Activated T-cell treated with anti-CD3 and anti-CD28 coated beads, Interleukin-2, amount 50 U/mL, for 72 hours (primary cell): ENCODE measurements around the gene SOX8. TPM values are rescaled to one million over a fixed set of nuclear protein-coding genes. Genes with fewer than 3 reads are reported as not detected.

Source experiments
- ATAC-seq, 2 donors: fragments of 150-1000 bp; cut with Tn5 transposase; replicated peaks in 1 of 2; 2 replicates each; pipeline ENCODE4 v1.10.0; 2021; ENCODE audit warnings: moderate library complexity in 2 of 2, mild to moderate bottlenecking in 1 of 2
- DNase-seq, 2 donors: peaks; one replicate each; pipeline ENCODE4 v3.0.0; 2021 to 2022; ENCODE audit warnings: mixed read lengths in 1 of 2
- H3K27ac Mint-ChIP-seq: one replicate; pipeline ENCODE4 v1.8.0; 2022; ENCODE audit warnings: mild to moderate bottlenecking, moderate library complexity, mixed read lengths
- H3K27me3 Mint-ChIP-seq: one replicate; pipeline ENCODE4 v1.8.0; 2022; ENCODE audit warnings: low read depth, mixed read lengths
- H3K36me3 Mint-ChIP-seq, 2 donors: one replicate each; pipeline ENCODE4 v1.8.0; 2022; ENCODE audit warnings: mixed read lengths in 2 of 2, mild to moderate bottlenecking in 1 of 2; ENCODE audit not compliant: insufficient read depth in 2 of 2
- H3K4me1 Mint-ChIP-seq: one replicate; pipeline ENCODE4 v1.8.0; 2022; ENCODE audit warnings: low read depth, mixed read lengths
- H3K4me3 Mint-ChIP-seq, 2 donors: one replicate each; pipeline ENCODE4 v1.8.0; 2022; ENCODE audit warnings: mild to moderate bottlenecking in 2 of 2, mixed read lengths in 2 of 2, moderate library complexity in 2 of 2
- H3K9me3 Mint-ChIP-seq, 2 donors: one replicate each; pipeline ENCODE4 v1.8.0; 2022; ENCODE audit warnings: mixed read lengths in 2 of 2
- total RNA-seq, 2 donors: library from RNA; stranded (reverse); gene quantifications; one replicate each; pipeline ENCODE4 v1.2.3, GENCODE V29; 2022

The SOX8 gene
- 1 to 10 TPM; 1.8 to 2.1 TPM for total RNA-seq

DNA sequence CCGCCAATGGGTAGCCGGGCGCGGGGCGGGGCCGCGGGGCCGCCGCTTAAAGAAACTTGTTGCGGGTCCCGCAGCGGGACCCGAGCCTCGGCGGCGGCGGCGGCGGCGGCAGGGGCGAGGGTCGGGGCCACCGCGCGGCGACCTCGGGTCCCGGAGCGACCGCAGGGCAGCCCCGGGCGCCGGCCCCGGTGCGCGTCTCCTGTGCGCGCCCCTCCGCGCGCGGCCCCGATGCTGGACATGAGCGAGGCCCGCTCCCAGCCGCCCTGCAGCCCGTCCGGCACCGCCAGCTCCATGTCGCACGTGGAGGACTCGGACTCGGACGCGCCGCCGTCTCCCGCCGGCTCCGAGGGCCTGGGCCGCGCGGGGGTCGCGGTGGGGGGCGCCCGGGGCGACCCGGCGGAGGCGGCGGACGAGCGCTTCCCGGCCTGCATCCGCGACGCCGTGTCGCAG lies at the start of gene SOX8:
Gene SOX8, plus strand, starts transcription at position 76 of the 450 bp plus-strand sequence. Its CDS starts 153 bp downstream, at position 229.
- H3K4me1 Mint-ChIP-seq, result peaks cover 16% of the 10 kb centered on the region
- H3K27ac Mint-ChIP-seq, result peak within 1 kb of the TSS; percentile 40
- DNase-seq, result peak in 1 of 2 donors; percentile 74
- peak within 1 kb of the TSS; percentile 88 to 93 for H3K4me3 Mint-ChIP-seq
- no peaks in the 10 kb centered on the region for H3K9me3 Mint-ChIP-seq
- no peaks in the 10 kb centered on the region for H3K36me3 Mint-ChIP-seq
- ATAC-seq, result peak; percentile 2 to 14
- H3K27me3 Mint-ChIP-seq, result no peaks in the 10 kb centered on the region

GRCh38 chr16:932831-933330 lies 48.7 kb upstream of the SOX8 start:
- no peaks in the 10 kb centered on the region for H3K36me3 Mint-ChIP-seq

GRCh38 chr16:933581-933980 lies 48.0 kb upstream of the SOX8 start:
- H3K36me3 Mint-ChIP-seq, result no peaks in the 10 kb centered on the region
- H3K27me3 Mint-ChIP-seq, result no peaks in the 10 kb centered on the region
- H3K27ac Mint-ChIP-seq, result no peak overlapping the region
- ATAC-seq, result no peak
- no peak for DNase-seq
- H3K4me1 Mint-ChIP-seq, result no peaks in the 10 kb centered on the region
- no peaks in the 10 kb centered on the region for H3K9me3 Mint-ChIP-seq
- no peak overlapping the region for H3K4me3 Mint-ChIP-seq

More at GRCh38 chr16:932831-933330, 48.7 kb upstream of the SOX8 start:
- Mint-ChIP-seq H3K27ac (no peak overlapping the region), H3K4me3 (no peak overlapping the region), H3K27me3 (no peaks in the 10 kb centered on the region), H3K9me3 (no peaks in the 10 kb centered on the region), H3K4me1 (no peaks in the 10 kb centered on the region)
- no peak for DNase-seq
- ATAC-seq, result no peak

DNA sequence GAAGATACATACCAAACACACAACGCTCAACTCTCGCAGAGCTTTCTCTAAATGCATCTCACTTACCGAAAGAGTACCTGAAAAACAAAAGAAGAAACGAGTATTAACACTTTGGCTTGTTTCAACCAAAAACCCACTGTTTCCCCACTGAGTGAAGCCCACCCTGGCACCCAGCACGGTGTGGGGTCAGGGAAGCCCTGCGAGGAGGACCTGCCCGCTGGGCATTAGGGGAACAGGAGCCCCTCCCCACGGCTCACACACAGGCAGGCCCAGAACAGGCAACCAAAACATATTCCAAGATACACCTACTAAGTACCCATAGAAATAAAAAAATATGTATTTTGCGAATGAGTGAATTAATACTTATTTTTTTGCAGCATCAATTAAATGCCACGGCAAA lies 47.4 kb upstream of the SOX8 start:
- Mint-ChIP-seq H3K4me1 (no peaks in the 10 kb centered on the region), H3K27ac (no peak overlapping the region), H3K36me3 (no peaks in the 10 kb centered on the region), H3K4me3 (no peak overlapping the region), H3K27me3 (no peaks in the 10 kb centered on the region), H3K9me3 (no peaks in the 10 kb centered on the region)
- ATAC-seq (no peak), DNase-seq (no peak)

GRCh38 chr16:935684-936083 lies 45.9 kb upstream of the SOX8 start:
- no peak for ATAC-seq
- Mint-ChIP-seq H3K4me3 (no peak overlapping the region), H3K9me3 (no peaks in the 10 kb centered on the region), H3K27me3 (no peaks in the 10 kb centered on the region), H3K4me1 (no peaks in the 10 kb centered on the region), H3K27ac (no peak overlapping the region), H3K36me3 (peaks cover 0 to under 1% of the 10 kb centered on the region in 2 donors)
- no peak for DNase-seq

GRCh38 chr16:937311-937710 lies 44.3 kb upstream of the SOX8 start:
- no peak for ATAC-seq
- Mint-ChIP-seq H3K27ac (no peak overlapping the region), H3K36me3 (peaks cover 8 to 17% of the 10 kb centered on the region in 2 donors), H3K4me3 (no peak overlapping the region), H3K27me3 (no peaks in the 10 kb centered on the region), H3K4me1 (no peaks in the 10 kb centered on the region), H3K9me3 (peaks cover 2 to 9% of the 10 kb centered on the region in 2 donors)
- no peak for DNase-seq

GRCh38 chr16:937723-938122 lies 43.8 kb upstream of the SOX8 start:
- Mint-ChIP-seq H3K36me3 (peaks cover 12 to 21% of the 10 kb centered on the region in 2 donors), H3K4me3 (no peak overlapping the region), H3K27ac (no peak overlapping the region), H3K27me3 (no peaks in the 10 kb centered on the region), H3K9me3 (peaks cover 4 to 13% of the 10 kb centered on the region in 2 donors), H3K4me1 (no peaks in the 10 kb centered on the region)
- DNase-seq (no peak), ATAC-seq (no peak)

GRCh38 chr16:938136-938535 lies 43.4 kb upstream of the SOX8 start:
- peaks cover 14 to 24% of the 10 kb centered on the region in 2 donors for H3K36me3 Mint-ChIP-seq
- DNase-seq, result no peak
- H3K9me3 Mint-ChIP-seq, result peaks cover 6 to 14% of the 10 kb centered on the region in 2 donors
- H3K27me3 Mint-ChIP-seq, result no peaks in the 10 kb centered on the region
- no peak for ATAC-seq
- no peak overlapping the region for H3K4me3 Mint-ChIP-seq
- H3K4me1 Mint-ChIP-seq, result no peaks in the 10 kb centered on the region
- H3K27ac Mint-ChIP-seq, result no peak overlapping the region

- Mint-ChIP-seq H3K4me1 (no peaks in the 10 kb centered on the region), H3K4me3 (no peak overlapping the region), H3K9me3 (peaks cover 7 to 16% of the 10 kb centered on the region in 2 donors), H3K36me3 (peaks cover 16 to 25% of the 10 kb centered on the region in 2 donors), H3K27me3 (no peaks in the 10 kb centered on the region), H3K27ac (no peak overlapping the region)
- DNase-seq, result no peak
- no peak for ATAC-seq
These were observed 42.8 kb upstream of the SOX8 start for GRCh38 chr16:938752-939151.

DNA sequence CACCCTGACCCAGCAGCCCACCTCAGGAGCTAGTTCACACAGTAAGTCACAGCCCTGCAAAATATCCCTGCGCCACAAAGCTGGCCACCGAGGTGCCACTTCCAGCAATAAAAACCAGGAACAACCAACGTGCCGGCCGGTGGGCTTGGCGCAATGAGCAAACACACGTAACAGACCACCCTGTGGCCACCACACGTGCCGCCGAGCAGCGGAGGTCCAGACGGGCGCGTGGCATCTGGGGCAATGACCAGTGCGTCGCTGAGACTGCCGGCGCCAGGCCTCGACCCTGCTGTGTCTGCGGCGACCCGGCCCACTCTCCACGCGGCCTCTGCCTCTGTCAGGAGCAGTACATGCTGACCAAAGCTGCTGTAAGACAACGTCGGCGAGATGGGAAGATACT lies 42.3 kb upstream of the SOX8 start:
- no peak overlapping the region for H3K27ac Mint-ChIP-seq

DNA sequence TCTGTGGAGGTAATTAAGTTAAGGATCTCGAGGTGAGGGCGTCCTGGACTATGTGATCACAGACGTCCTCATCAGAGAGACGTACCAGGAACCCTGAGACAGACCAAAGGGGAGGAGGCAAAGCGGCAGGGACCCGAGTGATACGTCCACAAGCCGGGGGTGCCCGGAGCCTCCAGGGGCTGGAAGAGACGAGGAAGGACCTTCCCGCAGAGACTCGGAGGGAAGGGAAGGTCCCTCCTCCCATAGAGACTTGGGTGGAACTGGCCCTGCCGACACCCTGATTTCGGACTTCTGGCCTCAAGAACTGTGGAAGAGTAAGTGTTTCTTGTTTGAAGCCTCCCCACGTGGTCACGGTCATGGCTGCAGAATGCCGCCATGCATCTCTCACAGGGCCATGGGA lies 41.6 kb upstream of the SOX8 start:
- Mint-ChIP-seq H3K27me3 (no peaks in the 10 kb centered on the region), H3K4me3 (no peak overlapping the region), H3K36me3 (peaks cover 22 to 35% of the 10 kb centered on the region in 2 donors), H3K4me1 (no peaks in the 10 kb centered on the region), H3K27ac (no peak overlapping the region), H3K9me3 (peaks cover 7 to 16% of the 10 kb centered on the region in 2 donors)
- DNase-seq (no peak), ATAC-seq (no peak)

More for the DNA sequence above, 42.3 kb upstream of the SOX8 start:
- Mint-ChIP-seq H3K4me1 (no peaks in the 10 kb centered on the region), H3K9me3 (peaks cover 7 to 16% of the 10 kb centered on the region in 2 donors), H3K27me3 (no peaks in the 10 kb centered on the region), H3K4me3 (no peak overlapping the region), H3K36me3 (peaks cover 20 to 31% of the 10 kb centered on the region in 2 donors)
- DNase-seq, result no peak
- ATAC-seq, result no peak

GRCh38 chr16:942436-943060 lies 39.0 kb upstream of the SOX8 start:
- Mint-ChIP-seq H3K9me3 (peaks cover 7 to 16% of the 10 kb centered on the region in 2 donors), H3K4me3 (no peak overlapping the region), H3K36me3 (peaks cover 22 to 41% of the 10 kb centered on the region in 2 donors), H3K27me3 (no peaks in the 10 kb centered on the region), H3K27ac (no peak overlapping the region), H3K4me1 (no peaks in the 10 kb centered on the region)
- ATAC-seq (no peak), DNase-seq (no peak)

DNA sequence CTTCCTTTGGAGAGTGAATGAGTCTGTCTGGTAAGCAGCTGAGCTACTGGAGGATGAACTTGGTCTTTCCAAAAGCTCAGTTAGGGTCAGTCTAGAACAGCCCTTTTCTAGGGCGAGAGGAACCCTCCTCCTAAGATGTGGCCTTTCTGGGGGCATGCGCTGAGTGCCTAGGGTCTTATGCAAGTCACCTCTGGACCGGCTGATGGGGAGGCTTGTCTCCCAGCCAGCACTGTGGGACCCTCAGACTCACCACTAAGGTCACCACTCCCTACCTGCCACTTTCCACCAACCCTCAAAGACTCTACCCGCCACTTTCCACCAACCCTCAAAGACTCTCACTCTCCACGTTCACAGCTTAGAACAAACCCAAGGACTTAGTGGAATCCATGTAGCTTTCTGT lies 37.6 kb upstream of the SOX8 start:
- no peak for ATAC-seq
- Mint-ChIP-seq H3K36me3 (peaks cover 22 to 41% of the 10 kb centered on the region in 2 donors), H3K4me1 (no peaks in the 10 kb centered on the region), H3K4me3 (no peak overlapping the region), H3K9me3 (peaks cover 7 to 16% of the 10 kb centered on the region in 2 donors), H3K27me3 (no peaks in the 10 kb centered on the region), H3K27ac (no peak overlapping the region)
- DNase-seq, result no peak
